HG03571 (cell line): ENCODE results near the gene CDKN2AIPNL.

Experiments
- ATAC-seq: cut with Tn5 transposase; IDR thresholded peaks from one replicate; pipeline ENCODE4 v1.9.1; 2021; ENCODE audit not compliant: unreplicated experiment

CDKN2AIPNL gene

GRCh38 chr5:134411546-134412266 lies at the start of gene CDKN2AIPNL:
CDKN2AIPNL (minus strand) TSS chr5:134411881; CDS start chr5:134411854, 27 bp downstream.
- peak; percentile 96 for ATAC-seq

GRCh38 chr5:134460551-134460950 lies 48.9 kb upstream of the CDKN2AIPNL start:
- no peak for ATAC-seq

GRCh38 chr5:134459491-134459890 lies 47.8 kb upstream of the CDKN2AIPNL start:
- ATAC-seq, result no peak

DNA sequence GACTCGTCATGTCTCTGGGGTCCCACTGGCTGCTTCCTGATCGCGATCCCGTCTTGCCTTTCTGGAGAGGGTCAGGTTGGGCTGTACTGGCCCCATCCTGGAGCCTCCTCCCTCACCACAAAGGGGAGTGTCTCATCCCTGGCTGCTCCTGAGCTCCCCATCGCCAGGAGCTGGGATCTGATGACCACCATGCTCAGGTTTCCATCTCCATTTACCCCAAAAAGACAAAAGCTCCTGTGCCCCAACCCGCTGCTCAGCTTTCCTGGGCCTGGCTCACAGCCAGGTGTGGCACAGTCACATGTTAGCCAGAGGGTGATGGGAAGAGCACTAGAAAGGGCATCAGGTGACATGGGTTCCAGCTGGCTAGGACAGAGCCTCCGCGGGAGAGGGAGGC lies 47.3 kb upstream of the CDKN2AIPNL start:
- no peak for ATAC-seq

DNA sequence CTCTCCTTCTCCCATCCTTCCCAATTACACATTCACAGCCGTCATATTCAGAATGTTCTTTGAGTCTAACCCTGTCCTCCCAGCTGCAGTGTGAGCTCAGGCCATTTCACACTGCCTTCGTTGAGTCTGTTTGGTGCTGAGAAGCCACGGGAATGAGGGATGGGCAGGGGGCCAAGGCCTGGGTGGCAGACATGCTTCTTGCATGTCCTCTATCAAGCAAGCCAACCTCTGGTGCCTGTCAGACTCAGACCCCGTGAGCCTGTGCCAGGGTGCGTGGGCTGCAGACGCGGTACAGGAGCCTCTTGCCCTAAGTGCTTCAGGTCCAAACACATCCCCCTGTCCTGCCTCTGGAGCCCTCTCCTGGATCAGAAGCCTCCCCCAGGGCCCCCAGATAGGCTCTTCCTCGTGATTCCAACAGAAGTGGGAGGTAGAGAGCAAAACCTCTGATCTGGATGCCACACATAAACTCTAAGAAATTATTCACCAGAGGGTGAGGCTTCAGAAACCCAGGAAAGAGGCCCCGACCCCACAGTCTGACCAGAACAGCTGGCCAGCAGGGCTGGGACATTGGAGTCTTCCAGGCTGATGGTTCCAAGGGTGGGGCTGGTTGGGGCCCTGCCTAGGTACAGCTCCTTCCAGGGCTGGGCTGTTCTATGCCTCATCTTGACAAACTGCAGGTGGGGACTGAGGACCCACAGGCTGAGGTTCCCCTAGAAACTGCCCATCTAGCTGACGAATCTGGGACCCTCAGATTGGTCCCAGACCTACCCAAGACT lies 46.7 kb upstream of the CDKN2AIPNL start:
- no peak for ATAC-seq

- ATAC-seq, result no peak
Observed at GRCh38 chr5:134457801-134458200, 46.1 kb upstream of the CDKN2AIPNL start.

- no peak for ATAC-seq
Observed at GRCh38 chr5:134456825-134457224, 45.1 kb upstream of the CDKN2AIPNL start.

GRCh38 chr5:134455466-134455865 lies 43.8 kb upstream of the CDKN2AIPNL start:
- no peak for ATAC-seq

GRCh38 chr5:134453016-134453415 lies 41.3 kb upstream of the CDKN2AIPNL start:
- no peak for ATAC-seq

DNA sequence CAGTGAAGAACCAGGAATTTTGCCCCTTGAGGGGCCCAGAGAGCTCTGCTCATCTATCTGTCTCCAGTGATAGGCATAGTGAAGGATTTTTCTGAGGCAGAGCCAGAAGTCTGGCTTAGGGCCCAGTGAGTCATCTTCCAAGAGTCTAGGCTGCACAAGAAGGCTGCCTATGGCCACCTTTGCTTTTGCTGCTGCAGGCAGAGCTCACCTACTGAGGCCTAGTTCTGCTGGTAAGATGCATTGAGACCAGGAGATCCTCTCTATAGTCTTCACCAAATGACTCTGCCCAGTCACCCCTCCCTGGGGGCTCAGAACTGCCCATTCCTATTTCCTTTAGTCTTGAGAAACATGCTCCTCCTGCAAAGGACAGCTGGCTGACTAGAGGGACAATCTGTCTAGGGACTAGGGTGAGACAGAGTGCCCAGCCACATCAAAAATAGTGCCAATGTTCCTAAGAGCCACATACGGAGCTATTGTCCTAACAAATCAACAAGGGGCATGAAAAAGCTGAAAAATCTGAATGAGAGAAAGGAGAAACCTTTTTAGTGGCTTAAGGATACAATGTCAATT lies 40.3 kb upstream of the CDKN2AIPNL start:
- ATAC-seq, result no peak

GRCh38 chr5:134451225-134451935 lies 39.7 kb upstream of the CDKN2AIPNL start:
- ATAC-seq, result no peak

DNA sequence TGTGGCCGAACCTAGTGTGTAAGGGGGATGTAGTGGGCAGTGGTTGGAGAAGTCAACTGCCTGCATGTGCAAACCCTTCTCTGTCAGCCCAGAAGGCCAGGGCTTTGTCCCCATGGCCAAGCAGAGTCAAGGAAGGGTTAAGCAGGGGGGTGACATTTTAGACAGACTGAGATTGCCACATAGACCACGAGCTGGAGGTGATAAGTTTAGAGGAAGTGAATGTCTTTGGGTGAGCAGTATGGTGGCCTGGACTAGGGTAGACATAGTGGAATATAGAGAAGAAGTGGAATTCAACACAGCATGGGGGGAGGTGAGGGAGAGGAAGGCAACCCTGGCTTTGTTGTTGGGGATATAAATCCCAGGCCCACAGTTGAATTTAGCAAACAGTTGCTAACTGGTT lies 38.7 kb upstream of the CDKN2AIPNL start:
- ATAC-seq, result no peak

DNA sequence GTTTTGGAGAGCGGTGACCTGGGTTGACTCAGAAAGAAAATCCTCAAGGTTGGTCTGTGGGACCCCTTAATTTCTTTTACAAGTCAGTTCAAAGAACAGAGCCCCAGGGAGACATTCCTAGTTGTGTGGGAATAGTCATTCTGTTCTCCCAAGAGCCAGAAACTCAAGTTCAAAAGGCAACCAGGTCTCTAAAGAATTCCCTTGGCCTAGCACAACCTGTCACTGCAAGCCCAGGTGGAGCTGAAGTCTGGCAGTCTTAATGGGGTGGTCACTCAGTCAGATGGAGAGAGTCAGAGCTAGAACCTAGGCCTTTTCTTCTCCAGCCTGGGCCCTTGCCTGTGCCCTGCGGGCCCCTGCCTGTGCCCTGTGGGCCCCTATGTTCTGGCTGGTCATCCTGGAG lies 37.5 kb upstream of the CDKN2AIPNL start:
- ATAC-seq, result no peak

DNA sequence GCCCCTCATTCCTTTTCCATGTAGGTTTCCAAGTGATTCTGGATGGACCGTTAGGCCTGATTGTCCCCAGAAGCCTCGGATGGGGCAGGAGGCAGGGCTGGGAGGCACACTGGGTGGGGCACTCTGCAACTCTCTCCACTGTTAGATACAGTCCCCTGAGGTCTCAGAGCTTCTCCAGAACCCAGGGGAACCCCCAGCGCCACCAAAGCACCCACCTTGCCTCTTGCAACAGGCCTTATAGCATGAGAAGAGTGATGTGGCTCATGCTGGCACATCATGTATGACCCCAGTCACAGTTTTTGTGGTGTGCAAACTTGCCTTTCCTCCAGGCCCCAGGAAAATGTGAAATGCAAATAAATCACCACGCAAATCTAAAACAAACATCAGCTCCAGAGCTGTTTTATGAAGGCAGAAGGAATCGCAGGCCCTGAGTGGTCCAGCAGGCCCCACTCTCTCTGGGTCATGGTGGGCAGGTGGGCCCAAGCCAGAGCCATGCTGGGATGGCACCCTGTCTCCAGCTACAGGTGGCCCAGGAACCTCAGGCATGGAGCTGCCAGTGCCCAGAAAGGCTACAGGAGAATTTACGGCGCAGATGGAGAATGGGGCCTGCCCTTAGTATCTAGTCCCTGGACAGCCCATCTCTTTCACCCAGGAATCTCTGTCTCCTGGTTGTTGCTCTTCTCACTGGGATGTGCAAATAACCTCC lies 36.3 kb upstream of the CDKN2AIPNL start:
- ATAC-seq, result no peak

DNA sequence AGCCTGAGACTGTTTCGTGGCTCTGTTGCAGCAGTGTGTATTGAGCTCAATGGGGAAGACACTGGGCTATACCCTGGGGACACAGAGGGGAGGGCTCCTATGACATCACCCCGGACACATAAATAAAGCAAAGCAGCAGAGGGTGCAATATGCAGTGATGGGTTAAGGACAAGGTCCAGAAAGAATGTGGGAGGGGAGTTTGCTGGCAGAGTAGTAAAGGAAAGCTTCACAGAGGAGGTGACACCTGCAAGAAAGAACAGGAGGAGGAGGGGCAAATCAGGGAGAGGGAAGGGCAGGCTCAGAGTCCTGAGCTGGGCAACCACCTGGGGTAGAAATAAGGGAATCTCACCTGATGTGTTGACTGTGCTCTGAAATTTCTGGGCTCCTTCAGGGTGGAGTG lies 35.3 kb upstream of the CDKN2AIPNL start:
- no peak for ATAC-seq

GRCh38 chr5:134445856-134446818 lies 34.5 kb upstream of the CDKN2AIPNL start:
- no peak for ATAC-seq

DNA sequence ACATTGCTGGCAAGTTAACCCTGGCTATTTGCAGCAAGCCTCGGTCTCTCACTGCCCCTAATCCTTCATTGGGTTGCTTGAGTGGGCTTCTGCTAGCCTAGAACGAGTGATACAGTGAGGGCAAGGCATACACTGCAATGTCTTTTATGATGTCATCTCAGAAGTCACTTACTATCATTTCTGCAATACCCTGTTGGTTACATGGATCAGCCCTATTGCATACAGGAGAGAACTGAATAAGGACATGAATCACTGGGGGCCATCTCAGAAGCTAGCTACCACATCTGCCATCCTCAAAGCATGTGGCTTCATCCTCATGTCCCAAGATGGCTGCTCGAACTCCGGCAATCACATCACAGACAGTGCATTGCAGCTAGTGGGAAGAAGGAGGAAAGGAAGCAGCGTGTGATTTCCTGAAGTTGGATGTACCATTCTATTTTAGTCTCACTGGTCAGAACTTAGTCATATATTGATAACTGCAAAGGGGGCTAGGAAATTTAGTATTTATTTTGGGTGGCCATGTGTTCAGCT lies 33.3 kb upstream of the CDKN2AIPNL start:
- no peak for ATAC-seq

DNA sequence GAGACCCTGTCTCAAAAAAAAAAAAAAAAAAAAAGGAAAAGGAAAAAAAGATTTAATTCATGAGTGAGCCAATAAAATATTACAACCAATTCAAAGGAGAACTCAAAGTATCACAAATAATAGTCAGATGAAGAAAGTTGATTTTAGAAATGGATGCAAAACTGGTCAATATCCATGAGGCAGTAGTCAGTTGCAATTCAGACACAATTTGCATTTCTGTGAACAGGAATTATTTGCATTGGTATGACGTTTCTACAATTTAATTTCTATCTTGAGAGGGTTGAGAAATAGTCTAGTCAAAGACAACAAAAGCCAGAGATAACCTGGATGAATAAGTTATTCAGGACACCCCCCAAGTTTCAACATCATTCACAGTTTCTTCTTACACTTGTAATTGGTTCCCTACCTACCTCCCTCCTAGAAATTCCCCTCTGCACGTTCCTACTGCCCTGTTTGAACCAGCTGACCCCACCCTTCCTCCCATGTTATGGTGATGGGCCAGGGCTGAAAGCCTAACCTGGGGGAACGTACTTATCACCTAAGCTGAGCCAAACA lies 28.6 kb upstream of the CDKN2AIPNL start:
- no peak for ATAC-seq

- no peak for ATAC-seq
Observed at GRCh38 chr5:134439210-134439654, 27.6 kb upstream of the CDKN2AIPNL start.
